ENCODE data around the gene FAM186B. TPM values are rescaled to one million over a fixed set of nuclear protein-coding genes. Genes with fewer than 3 reads are reported as not detected.

Gene FAM186B
- total RNA-seq, 1 donor from 2014 or later, result not detected

DNA sequence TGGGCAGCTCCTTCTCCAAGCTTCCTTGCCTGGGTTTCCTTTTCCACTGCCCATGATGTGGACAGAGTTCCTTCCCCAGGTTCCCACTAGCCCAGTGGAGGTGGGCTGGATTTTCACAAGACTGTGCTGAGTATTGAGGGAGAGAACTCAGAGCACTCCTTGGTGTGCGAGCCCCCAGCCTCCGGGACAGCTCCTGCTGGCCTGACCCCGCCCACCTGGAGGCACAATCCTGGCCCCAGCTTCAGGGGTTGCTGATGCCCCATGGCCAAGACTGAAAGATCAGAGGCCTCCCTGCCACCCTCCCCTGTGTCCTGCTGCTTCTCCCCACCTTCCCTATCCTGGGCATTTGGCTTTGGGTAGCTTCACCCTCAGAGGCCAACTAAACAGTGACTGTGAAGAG is 59.0 kb downstream of the FAM186B start:
- no peak for TF ChIP-seq CTCF (conservative IDR thresholded peaks at IDR 0.05; ENCODE audit: low read depth, low read length)
- no peak for DNase-seq (ENCODE audit: low read depth)

GRCh38 chr12:49545815-49546214 is 59.6 kb downstream of the FAM186B start:
- no peak for DNase-seq (ENCODE audit: low read depth)
- TF ChIP-seq CTCF (conservative IDR thresholded peaks at IDR 0.05; ENCODE audit: low read depth, low read length), result no peak
- H3K4me3 ChIP-seq (ENCODE audit: low read depth, low read length), result no peak overlapping the region

More for the DNA sequence above, 59.0 kb downstream of the FAM186B start:
- H3K4me3 ChIP-seq (ENCODE audit: low read depth, low read length), result no peak overlapping the region

- H3K4me3 ChIP-seq (ENCODE audit: low read depth, low read length), result no peak overlapping the region
- TF ChIP-seq CTCF (conservative IDR thresholded peaks at IDR 0.05; ENCODE audit: low read depth, low read length), result no peak
- DNase-seq (ENCODE audit: low read depth), result no peak
Measured at GRCh38 chr12:49543914-49544815, 61.3 kb downstream of the FAM186B start.

GRCh38 chr12:49543221-49543913 is 62.1 kb downstream of the FAM186B start:
- no peak for TF ChIP-seq CTCF (conservative IDR thresholded peaks at IDR 0.05; ENCODE audit: low read depth, low read length)
- DNase-seq (ENCODE audit: low read depth), result no peak
- H3K4me3 ChIP-seq (ENCODE audit: low read depth, low read length), result no peak overlapping the region

DNA sequence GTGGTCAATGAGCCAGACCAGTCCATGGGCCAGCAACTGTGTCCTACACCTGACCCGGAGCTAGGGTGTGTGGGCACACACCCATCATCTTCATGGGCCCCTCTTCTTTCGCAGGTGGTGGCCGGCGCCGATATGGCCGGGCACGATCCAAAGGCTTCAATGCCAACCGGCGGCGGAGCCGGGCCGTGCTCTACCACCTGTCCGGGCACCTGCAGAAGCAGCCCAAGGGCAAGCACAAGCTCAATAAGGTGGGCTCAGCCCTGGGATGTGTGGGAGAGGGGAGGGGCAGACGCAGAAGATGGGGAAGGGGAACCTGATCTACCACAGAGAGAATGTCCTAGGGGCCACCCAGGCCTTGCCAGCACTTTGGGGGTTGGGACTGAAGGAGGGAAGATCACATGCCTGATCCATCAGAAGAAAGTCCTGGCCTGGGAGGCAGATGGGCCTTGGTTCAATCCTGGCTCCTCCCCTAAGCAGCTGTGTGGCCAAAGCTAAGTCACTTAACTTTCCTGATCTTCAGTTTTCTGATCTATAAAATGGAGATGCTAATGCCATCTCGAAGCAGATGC is 62.8 kb downstream of the FAM186B start:
- TF ChIP-seq CTCF (conservative IDR thresholded peaks at IDR 0.05; ENCODE audit: low read depth, low read length), result no peak
- H3K4me3 ChIP-seq (ENCODE audit: low read depth, low read length), result no peak overlapping the region
- DNase-seq (ENCODE audit: low read depth), result no peak

GRCh38 chr12:49541911-49542505 is 63.4 kb downstream of the FAM186B start:
- DNase-seq (ENCODE audit: low read depth), result no peak
- TF ChIP-seq CTCF (conservative IDR thresholded peaks at IDR 0.05; ENCODE audit: low read depth, low read length), result no peak
- no peak overlapping the region for H3K4me3 ChIP-seq (ENCODE audit: low read depth, low read length)

Measured in epithelial cell of proximal tubule (primary cell).